Measurements from ENCODE around the gene PNPLA8.

The PNPLA8 gene

GRCh38 chr7:108448584-108449505, 77.1 kb downstream of the PNPLA8 start:
- DNase-seq (ENCODE audit: low read depth in 2 of 2, low spot score in 1 of 2) = no peak

DNA sequence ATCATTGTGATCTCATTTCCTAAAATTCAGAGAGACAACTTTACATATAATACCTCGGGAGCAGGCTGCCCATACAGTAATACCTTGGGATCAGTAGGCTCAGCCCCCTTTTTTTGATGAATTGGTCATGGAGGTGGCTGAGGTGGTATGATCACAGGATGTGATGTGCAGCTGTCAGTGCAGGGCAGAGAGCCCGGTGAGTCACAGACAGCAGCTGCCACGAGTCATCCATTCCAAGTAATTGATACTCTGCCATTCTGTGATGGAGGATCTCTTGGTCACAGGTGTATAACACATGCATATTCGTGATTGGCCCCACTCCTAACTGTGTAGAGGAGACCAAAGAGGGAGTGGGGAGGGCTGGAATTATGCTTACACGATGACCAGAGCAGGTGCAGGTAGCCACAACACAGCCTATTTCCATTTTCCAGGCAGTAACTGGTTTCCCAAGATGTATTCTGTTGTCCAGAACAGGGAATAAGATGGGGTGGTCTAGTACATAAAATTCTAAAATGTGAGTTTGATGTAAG, 83.8 kb downstream of the PNPLA8 start:
- DNase-seq (ENCODE audit: low read depth in 2 of 2, low spot score in 1 of 2) = no peak

DNA sequence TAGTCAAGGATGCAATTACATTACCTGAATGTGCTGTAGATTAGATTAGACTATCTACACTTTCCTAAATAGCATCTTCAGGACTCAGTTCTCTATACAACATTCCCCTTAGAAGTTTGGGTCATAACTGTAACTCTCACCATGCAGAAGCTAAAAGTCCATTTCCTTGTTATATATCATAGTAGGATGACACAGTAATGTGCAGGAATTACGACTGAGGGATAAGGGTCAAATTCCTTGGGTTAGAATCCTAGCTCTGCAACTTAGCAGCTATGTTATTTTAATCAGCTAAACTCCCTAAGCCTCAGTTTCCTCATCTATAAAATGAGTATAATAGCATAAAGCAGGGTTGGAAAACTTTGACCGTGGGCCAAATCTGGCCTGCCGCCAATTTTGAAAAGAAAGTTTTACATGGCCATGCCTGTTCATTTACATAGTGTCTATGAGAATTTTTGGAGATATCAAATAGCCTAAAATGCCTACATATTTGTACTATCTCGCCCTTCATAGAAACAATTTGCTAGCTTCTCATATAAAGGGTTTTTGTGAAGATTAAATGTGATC, 84.5 kb downstream of the PNPLA8 start:
- no peak for DNase-seq (ENCODE audit: low read depth in 2 of 2, low spot score in 1 of 2)

GRCh38 chr7:108440613-108441012, 85.3 kb downstream of the PNPLA8 start:
- no peak for DNase-seq (ENCODE audit: low read depth in 2 of 2, low spot score in 1 of 2)

DNA sequence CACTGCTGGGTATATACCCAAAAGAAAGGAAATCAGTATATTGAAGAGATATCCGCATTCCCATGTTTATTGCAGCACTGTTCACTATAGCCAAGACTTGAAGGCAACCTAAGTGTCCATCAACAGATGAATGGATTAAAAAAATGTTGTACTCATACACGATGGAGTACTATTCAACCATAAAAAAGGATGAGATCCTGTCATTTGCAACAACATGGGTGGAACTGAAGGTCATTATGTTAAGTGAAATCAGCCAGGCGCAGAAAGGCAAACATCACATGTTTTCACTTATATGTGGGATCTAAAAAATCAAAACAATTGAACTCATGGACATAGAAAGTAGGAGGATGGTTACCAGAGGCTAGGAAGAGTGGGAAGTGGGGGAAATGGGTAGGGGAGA, 89.0 kb downstream of the PNPLA8 start:
- no peak for DNase-seq (ENCODE audit: low read depth in 2 of 2, low spot score in 1 of 2)

DNA sequence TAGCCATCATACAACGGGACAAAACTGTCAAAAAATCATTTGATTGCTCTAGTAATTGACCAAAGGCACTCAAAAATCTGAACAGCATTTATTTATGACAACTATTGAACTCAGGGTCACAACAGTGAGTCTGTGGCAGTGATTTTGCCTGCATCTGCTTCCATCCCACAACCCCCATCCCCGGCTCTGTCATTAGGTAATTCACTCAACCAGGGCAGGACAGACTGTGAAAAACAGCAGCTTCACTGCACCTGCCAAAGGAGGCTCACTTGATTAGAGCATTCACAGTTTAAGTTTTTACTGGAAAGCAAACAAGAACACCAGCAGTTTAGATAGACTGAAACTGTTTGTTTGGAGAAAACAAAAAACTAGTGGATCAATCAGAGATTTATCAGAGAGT, 91.9 kb downstream of the PNPLA8 start:
- DNase-seq (ENCODE audit: low read depth in 2 of 2, low spot score in 1 of 2) = no peak

DNA sequence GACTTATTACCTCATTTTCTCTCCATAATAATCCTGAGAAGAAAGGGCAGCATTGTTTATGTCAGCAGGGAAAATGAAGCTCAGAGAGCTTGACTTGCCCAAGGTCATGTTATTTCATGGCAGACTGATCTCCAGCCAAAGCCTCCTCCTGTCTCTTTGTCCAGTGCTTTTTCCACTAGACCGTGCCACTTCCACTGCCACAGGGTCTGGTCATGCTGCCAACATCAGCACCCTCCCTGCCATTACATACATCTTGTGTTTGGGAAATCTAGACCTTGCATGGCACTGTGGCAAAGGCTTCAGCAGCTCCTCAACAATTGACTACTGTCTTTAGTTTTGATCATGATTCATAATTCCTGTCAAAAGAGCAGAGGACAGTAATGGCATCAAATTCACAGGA, 94.8 kb downstream of the PNPLA8 start:
- no peak for DNase-seq (ENCODE audit: low read depth in 2 of 2, low spot score in 1 of 2)

DNA sequence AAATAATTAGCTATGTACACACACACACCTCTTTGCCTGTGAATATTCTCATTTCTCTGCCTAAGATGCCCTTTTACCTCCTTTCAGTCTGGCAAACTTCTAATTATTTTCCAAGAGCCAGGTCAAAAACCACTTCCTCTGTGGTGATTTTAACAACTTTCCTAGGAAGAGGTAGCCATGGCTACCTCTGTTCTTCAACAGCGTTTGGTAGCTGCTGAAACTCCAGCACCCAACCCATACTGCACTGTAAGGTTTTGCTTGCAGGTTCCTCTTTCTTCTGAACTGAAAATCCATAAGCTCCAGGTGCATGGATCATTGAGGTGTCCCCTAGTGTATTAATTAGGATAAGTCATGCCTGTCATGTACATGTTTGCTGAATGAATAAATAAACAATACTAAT, 95.3 kb downstream of the PNPLA8 start:
- DNase-seq (ENCODE audit: low read depth in 2 of 2, low spot score in 1 of 2) = no peak

- DNase-seq (ENCODE audit: low read depth in 2 of 2, low spot score in 1 of 2) = no peak
These were observed 98.2 kb downstream of the PNPLA8 start for GRCh38 chr7:108427766-108428165.

DNA sequence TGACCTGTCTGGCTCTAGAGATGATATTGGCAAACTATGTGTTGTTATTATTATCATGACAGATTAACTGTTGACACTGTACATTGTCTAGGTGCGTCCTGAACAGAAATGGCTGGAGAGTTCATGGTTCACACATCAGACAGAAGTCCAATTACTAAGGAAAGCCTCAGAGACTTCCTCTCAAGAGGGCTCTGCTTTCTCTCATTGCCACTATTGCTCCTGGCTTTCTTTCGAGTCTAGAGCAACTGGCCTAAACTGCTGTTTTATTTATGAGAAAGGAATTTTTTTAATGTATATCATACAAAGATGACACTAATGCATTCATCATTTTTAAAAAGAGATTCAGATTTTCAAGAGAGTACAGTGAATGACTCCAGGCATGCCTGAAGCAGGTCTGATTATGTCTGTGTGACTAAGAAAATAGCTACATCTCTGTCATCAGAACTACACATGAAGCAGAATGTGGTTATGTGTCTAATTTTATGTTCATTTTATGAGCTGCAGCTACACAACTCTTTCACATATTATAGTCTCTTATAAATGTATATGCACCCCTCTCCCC, 100.1 kb downstream of the PNPLA8 start:
- no peak for DNase-seq (ENCODE audit: low read depth in 2 of 2, low spot score in 1 of 2)

GRCh38 chr7:108424013-108424412, 101.9 kb downstream of the PNPLA8 start:
- no peak for DNase-seq (ENCODE audit: low read depth in 2 of 2, low spot score in 1 of 2)

- DNase-seq (ENCODE audit: low read depth in 2 of 2, low spot score in 1 of 2) = no peak
These were observed 102.6 kb downstream of the PNPLA8 start for GRCh38 chr7:108423089-108423989.

DNA sequence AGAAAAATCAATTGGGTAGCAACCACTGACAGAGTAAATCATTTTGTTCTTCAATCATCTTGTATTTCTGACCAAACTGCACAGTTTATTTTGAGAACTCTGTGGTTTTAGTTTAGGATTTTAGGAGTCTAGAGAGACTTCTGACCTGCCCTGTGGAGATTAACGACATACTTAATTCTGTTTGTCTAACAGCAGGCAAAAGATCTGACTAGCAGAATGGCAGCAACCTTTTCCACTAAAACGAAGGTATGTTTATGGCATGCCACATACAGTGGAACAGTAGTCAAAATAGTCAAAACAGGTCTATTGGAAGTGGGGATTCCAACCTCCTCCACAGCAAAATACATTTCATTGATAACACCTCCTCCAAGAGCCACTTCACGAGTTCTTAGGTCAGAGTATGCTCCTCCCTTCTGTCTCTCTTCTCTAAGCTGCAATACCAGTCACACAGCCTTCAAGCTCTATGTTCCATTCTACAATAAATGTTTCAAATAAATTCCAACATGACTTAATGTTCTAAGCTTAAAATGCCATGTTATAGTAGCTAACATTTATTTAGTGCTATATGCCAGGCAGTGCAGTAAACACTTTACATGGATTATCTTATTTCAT, 104.1 kb downstream of the PNPLA8 start:
- DNase-seq (ENCODE audit: low read depth in 2 of 2, low spot score in 1 of 2) = no peak
